ENCODE data around the gene NT5C3B.
A peak's percentile ranks its signal among the peaks of the same experiment; 100 is the strongest.
"Not testable (repeated sequence)": the region's sequence is repeated elsewhere in the genome, so short reads cannot be mapped to it uniquely, and the experiment has no call there.

The NT5C3B gene

DNA sequence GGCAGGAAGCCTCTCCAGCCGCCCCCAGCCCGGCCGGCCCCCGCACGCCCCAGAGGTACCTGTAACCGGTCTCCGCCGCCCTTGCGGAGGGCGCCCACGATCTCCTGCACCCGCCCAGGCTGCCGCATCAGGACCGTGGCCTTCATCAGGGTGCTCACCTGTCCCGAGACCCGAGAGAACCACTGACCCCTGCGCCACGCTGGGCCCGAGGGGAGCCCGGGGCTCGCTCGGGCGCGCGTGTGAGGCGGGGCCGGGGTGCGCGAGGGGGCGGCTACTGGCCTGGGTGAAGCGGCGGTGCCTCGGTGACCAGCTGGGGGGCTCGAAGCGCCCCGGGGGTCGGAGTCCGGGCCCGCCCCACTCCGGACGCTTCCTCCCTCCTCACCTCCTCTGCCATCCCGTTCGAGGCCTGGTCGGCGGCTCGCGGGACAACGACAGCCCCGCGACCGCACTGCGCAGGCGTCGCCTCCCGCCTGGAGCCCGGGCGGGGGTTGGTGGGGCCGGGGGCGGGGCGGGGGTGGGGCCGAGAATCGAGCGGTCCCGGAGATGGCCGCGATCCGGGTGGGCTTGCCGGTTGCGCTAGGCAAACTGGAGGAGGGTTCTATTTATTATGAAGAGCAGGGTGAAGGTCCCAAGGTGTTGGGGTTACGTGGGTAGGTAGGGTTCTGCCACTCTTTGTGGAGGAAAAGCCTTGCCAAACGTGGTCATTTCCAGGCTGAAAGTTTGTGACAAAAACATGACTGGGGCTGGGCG, at the start of gene NT5C3B:
Gene NT5C3B, minus strand, starts transcription at position 433 of the 750 bp plus-strand sequence. Its CDS starts 39 bp downstream, at position 394.
- peak; percentile 62 for DNase-seq

DNA sequence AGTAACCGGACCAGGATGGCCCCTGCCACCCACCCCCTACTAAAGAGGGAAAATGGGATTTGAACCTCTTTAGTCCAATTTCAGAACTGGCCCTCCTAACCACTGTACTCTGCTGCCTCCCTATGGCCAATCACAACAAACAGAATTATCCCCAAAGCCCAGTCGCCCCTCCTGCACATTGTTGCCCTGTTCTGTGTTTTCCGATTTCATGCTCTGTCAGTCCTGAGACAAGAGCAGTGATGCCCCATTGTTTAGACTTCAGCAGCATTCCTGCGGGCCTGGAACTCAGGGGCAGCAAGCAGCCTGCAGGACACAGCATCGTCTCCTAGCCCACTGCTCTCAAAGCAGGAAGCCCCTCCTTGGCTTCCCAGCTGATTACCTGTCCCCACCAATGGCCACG, 49.7 kb upstream of the NT5C3B start:
- DNase-seq, result no peak

DNA sequence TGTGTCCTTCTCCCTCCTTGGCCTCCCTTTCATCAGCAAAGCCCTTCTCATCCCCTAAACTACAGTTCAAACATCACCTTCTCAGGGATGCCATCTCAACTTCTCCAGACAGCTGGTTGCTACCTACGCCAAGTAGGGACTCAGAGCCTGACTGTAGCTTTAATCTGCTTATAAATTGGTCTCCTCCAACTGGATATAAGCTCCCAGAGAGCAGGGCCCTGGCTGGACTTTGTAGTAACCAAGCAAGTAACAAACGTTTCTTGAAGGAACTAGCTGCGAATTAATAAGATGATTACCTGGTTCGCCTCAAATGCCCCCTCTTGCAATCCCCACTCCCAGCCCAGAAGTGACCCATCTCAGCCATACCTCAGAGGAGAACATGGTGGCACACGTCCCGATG, 46.7 kb upstream of the NT5C3B start:
- DNase-seq, result no peak

DNA sequence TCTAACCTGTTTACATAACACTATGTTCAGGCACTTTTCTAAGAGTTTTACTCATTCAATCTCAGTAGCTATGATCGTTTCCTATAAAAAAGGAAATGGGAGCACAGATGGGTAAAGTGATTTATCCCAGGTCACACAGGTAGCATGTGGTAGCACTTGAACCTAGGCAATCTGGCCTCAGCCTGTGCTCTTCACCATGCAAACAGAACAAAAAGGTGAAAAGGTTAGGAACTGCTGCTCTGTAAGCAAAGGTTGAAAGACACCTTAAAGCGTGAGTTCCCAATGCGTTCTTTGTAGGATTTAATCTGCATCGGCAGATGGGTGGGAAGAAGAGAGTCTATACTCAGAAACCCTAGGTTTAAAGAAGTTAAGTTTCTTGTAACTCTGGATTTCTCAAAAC, 44.1 kb upstream of the NT5C3B start:
- DNase-seq, result no peak

DNA sequence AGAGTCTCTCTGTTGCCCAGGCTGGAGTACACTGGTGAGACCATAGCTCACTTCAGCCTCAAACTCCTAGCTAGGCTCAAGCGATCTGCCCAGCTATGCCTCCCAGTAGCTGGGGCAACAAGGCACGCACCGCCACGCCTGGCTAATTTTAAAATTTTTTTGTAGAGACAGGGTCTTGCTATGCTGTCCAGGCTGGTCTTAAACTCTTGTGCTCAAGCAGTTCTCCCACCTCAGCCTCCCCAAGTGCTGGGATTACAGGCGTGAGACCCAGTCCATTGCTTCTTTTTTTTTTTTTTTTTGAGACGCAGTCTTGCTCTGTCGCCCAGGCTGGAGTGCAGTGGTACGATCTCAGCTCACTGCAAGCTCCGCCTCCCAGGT, 38.2 kb upstream of the NT5C3B start:
- DNase-seq, result not testable (repeated sequence)

DNA sequence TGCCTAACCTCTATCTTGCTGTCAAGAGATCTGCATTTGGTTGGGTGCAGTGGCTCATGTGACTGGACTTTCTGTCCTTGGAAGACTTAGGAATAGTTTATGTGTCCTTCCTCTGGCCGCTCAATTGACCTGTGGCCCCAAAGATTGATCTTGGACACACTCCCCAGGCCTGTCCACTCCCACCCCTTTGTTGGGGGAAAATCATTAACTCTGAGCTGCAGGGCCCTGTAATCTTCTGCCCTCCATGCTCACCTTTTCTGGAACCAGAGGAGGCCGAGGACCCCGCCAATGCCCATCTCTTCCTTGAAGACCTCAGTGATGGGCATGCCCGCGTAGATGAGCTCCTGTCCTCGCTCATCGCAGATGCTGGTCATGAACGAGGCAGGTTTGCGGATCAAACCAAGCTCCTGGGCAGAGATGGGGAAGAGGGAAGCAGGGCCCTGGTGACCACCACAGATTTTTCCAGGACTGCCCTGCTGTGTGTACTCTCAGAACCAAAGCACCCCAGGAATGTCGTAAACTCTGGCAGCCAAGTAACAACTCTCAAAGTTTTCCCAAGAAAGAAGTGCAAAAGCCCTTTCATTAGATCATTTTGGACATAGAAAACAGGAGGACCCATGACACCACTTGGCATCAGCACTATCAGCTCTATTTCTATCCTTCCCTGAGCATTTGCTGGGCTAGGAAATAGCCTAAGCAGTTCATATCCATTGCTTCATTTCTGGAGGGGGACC, 37.7 kb upstream of the NT5C3B start:
- DNase-seq, result no peak

DNA sequence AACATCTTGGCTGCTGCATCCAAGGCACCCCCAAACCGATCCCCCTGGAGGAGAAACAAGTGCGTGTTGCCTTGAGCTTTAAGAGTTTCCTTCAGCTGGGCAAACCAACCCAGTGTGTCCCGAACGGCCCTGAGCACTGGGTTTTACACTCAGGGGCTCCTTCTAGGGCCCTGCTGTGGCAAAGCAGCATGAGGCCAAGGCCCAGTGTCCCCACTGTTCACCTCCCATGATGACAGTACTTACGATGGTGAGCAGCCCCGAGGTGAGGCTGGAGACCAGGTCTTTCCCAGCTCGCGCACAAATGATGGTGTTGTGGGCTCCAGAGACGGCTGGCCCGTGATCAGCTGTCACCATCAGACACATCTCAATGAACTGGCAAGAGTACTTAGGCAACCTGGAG, 35.8 kb upstream of the NT5C3B start:
- no peak for DNase-seq

DNA sequence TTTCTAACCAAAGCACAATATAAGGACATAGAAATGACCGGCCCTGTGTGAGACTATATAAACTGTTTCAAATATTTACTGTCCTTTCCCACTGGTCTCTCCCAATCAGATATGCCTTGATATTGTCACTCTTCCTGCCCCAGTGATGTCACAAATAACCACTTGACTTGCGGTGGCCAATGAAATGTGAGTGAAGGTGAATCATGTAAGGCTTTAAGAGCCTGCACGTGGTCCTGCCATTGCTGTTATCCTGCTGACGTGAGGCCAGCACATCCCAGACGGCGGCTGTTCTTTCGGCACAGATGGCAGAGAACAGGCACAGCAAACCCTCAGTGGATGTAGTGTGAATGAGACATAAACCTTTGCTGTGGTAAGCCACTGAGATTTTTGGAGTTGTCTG, 34.6 kb upstream of the NT5C3B start:
- DNase-seq, result peak; percentile 10

DNA sequence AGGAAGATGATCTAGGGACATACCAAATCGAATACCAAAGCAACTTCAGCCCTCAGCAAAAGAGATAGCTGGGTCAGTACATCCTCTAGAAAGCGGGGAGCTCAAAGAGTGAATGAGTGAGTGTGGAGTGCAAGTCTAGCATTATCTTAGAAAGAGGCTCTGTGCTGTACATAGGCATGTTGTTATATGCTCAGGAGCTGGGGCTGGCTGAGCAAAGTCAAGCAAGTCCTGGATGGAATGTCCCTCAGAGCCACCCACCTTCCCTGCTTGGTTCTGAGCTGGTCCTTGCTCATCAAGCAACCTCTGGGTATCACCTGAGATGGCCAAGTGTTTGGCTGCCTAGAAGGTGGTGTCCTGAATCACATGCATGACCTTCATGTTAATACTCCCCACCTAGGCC, 34.1 kb upstream of the NT5C3B start:
- DNase-seq, result no peak

DNA sequence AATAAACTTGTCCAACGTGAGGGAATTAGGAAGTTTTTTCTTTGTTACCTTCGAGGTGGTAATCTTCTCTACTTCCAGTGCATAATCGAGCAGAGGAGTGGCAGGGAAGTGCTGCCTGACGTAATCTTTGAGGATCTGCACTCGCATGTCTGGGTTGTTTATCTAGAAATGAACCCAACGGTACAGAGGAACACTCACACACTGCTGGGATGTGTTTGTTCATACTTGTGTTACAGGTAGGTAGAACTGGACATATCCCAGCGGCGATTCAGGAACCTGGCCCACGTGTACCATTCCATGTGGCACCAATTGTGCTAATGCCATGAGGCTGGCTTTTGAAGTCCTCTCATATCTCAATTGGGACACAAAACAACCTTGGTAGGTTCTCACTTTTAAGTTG, 33.4 kb upstream of the NT5C3B start:
- DNase-seq, result no peak

DNA sequence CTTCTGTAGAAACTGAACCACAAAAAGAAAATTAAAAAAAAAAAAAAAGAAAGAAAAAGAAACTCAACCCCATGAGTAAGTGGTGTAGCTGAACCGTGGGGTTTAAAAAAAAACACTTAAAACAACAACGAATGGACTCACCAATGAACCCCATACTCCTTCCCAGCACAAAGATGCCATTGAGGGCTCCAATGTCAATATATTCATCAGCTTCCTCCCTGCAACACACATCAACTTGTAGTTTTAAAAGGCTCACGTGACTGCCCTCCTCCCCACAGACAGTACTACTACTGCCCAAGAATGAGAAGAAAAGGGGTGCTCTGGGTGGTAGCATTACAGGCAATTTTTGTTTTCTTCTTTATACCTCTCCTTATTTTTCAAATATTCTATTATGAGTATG, 32.5 kb upstream of the NT5C3B start:
- no peak for DNase-seq

DNA sequence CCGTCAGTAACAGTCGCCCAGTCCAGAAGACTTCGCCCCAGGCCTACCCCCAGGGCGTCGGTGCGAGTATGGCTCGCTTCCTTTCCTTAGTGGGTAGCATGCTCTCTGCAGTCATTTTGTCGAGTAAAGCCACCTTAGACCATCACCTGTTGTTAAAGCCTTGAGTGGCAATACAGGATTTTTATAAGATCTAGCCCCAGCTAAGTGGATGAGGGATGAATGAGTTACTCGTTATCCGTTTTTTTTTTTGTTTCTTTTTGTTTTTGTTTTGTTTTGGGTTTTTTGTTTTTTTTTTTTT, 29.5 kb upstream of the NT5C3B start:
- DNase-seq, result no peak

DNA sequence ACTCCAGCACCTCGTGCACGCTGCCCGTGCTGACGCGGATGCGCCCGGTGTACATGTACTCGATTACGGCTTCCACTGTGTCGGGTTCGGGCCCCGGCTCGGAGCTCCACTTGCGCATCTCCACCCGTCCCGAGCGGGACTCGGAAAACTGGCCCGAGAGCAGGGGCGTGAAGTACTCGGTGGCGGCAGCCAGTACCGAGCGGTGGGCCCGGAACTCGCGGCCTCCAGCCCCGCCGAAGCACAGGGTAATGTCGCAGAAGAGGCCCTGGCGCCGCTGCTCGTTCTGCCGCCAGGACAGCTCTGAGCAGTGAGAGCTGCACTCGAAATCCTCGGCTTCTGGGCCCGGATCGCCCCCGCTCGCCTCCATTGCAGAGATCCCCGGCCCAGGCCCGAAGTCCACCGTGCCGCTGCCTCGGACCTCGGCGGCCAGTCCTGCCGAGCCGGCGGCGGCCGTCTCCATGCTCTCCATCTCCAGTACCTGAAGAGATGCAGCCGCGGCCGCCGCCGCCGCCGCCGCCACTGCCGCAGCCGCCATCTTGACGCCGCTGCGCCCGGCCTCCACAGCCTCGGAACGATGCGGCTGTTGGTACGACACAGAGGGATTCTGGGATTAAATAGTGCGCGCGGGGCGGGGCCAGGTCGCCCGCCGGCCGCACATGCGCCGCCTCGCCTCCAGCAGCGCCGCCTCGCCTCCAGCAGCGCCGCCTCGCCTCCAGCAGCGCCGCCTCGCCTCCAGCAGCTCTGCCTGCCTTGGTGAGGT, 29.0 kb upstream of the NT5C3B start, which contains the start of gene KLHL11:
Gene KLHL11, minus strand, starts transcription at position 588 of the 760 bp plus-strand sequence. Its CDS starts 53 bp downstream, at position 535.
- DNase-seq, result peak; percentile 90

DNA sequence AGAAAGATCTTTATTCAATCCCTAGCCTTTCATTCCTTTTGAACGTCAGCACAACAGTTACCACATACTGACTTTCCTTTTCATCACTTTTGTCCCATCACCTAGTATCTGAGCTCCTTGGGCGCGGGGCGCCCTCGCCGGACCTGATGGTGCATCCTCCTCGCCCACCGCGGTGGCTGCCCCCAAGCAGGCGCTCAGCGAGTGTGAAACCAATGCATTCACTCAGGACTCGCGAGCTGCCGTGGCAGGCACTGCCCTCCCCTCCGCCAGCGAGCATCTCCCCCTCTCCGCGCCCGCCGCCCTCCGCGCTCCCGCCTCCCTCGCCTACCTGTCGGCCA, 28.4 kb upstream of the NT5C3B start:
- no peak for DNase-seq

DNA sequence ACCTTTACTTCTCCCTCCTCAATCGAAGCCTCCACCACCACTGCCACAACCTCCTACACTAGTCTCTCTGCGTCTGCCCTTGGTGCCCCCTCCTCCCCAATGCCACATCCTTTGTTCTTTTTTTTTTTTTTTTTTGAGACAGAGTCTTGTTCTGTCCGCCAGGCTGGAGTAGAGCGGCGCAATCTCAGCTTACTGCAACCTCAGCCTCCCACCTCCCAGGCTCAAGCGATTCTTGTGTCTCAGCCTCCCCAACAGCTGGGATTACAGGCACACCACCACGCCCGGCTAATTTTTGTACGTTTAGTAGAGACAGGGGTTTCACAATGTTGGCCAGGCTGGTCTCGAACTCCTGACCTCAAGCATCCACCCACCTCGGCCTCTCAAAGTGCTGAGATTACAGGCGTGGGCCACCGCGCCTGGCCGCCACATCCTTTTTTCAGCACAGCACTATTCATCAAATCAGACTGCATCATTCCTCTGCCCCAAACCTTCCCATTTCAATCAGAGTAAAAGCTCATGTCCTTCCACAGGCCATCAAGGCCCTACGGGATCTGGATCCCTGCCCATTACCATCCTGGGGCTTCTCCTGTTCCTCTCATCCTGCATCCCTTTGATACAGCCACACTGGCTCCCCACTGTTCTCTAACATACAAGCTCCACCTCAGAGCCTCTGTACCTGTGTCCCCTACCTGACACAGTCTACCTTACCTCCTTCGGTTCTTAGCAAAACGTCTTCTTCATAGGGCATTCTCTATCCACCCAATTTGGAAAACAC, 27.2 kb upstream of the NT5C3B start:
- DNase-seq, result no peak

DNA sequence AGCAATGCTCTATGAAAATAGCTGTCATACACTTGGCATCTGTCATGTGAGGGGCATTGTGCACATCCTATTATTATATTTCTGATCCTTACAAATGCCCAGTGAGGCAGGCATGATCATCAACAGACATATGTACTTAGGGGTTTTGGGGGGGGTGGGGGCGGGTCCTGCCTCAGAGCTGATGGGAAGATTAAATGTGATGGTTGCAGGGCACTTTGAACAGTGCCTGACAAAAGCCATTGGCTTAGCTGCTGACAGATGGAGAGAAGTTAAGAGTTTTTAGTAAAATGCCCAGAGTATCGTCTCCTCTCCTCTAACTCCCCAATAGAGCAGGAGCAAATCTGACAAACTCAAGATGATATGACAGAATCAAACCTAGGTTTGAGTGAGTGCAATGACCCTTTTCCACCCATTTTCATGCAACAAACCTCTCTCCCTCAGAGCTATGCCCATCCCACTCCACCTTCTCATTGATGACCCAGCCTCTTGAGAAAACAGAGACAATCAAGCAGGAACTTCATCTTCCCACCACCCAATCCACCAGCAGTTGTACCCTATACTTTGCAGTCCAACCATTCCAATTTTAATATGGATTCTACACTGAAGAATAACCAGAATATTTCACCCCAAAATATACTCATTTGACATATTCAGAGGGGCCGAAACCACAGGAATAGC, 24.4 kb upstream of the NT5C3B start:
- DNase-seq, result no peak

DNA sequence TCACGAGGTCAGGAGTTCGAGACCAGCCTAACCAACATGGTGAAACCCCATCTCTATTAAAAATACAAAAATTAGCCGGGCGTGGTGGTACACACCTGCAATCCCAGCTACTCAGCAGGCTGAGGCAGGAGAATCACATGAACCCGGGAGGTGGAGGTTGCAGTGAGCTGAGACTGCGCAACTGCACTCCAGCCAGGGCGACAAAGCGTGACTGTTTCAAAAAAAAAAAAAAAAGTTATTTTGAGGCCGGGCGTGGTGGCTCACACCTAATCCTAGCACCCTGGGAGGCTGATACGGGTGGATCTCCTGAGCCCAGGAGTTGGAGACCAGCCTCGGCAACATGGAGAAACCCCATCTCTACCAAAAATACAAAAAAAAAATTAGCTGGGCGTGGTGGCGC, 15.3 kb upstream of the NT5C3B start:
- DNase-seq, result not testable (repeated sequence)

DNA sequence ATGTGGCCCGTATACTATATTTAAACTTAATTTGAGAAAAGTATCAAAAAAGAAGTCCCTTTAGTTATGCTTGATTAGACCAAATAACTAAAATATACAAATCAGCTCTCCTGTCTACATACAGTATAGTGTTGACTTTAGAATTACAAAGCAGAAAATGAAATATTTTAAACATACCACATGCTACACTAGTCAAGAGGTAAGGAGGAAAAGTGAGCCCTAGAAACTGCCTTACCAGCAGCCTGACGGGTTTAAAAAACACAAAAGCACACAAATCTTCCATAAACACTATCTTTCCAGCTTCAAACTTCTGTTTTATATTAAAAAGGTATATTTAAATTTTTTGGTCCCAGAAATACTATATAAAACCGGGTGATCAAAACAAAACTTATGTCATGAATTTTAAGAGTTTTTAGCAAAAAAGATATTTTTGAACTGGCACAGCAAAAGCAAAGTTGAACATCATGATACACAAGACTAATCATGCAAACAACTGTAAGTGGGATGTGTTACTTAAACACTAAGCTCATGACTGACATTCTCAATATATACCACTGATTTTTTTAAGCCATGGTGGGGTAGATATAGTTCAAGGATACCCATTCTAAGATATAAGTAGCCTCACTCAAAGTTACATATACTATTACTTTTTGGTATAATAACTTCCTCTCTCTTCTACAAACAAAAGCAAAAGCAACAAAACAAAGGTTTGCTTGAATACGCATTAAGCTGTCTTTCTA, 13.4 kb upstream of the NT5C3B start:
- DNase-seq, result no peak

DNA sequence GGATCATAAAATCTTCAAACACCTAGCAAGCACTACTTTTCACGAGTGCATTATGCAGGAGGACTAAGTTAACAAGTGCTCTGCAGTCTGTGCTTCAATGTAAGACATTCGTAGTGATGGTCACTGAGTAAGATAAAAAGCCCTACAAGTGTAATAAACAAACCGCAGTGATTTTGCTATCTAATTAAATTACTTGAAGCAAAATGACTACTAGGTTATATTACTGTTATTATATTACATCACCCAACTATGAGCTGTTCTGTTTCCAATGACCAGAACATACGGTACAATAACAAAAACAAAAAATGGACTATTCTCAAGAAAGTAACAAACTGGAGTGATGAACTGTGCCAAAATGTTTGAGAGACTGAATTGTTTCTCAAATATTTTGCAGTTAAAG, 12.8 kb upstream of the NT5C3B start:
- DNase-seq, result no peak

DNA sequence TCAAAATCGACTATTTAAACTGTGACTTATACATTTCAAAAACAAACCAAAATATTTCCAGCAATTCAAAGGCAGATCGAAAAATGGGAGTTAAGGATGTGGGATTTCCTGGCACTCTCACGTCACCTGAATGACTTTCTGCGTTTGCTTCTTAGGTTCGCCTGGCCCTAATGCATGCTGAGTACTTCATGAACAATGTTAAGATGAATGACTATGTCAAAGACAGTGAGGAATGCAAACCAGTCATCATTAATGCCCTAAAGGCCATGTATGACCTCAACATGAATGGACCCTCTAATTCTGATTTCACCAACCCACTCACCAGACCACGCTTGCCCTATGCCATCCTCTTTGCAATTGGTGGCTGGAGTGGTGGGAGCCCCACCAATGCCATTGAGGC, 8.9 kb upstream of the NT5C3B start:
- DNase-seq, result no peak

DNA sequence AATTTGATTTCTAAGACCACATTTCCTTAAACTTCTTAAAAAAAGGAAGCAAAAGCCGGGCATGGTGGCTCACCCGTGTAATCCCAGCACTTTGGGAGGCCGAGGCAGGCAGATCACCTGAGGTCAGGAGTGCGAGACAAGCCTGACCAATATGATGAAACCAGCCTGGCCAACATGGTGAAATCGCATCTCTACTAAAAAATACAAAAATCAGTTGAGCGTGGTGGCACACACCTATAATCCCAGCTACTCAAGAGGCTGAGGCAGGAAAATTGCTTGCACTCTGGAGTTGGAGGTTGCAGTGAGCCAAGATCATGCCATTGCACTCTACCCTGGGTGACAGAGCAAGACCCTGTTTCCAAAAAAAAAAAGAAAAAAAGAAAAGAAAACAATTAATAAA, 4.7 kb upstream of the NT5C3B start:
- DNase-seq, result not testable (repeated sequence)

DNA sequence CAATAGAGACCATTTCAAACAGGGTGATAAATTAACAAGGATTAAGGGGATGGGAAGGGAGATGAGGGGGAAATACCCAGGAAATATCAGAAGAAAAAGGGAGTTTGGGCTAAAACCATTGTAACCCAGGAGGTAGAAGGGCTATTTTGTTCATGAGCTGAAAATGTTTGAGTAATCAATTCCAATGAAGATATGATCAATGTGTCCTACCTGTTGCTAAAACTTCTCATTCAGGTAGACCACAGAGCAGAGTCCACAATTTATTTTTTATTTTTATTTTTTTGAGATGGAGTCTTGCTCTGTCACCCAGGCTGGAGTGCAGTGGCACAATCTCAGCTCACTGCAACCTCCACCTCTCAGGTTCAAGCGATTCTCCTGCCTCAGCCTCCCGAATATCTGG, 3.4 kb upstream of the NT5C3B start:
- DNase-seq, result not testable (repeated sequence)
